HL-60 (cell line): Measurements from ENCODE around the gene CORT.

Experiments
- DNase-seq, 2 experiments: peaks; one replicate each; pipeline ENCODE4 v3.0.0-alpha.2; 2010 to 2020; ENCODE audit warnings: low read depth in 1 of 2, low spot score in 1 of 2
- H3K27ac ChIP-seq: fragments of 250-450 bp; sonication (Bioruptor Pico); replicated peaks from 2 replicates; pipeline ENCODE4 v1.5.1; 2020; ENCODE audit warnings: mild to moderate bottlenecking, moderate library complexity
- H3K27me3 ChIP-seq: fragments of 250-450 bp; sonication (Bioruptor Pico); 2 replicates; pipeline ENCODE4 v1.5.1; 2021; ENCODE audit warnings: mild to moderate bottlenecking, moderate library complexity; ENCODE audit not compliant: insufficient read depth, poor library complexity, severe bottlenecking
- H3K4me3 ChIP-seq: replicated peaks from 2 replicates; pipeline ENCODE4 v1.5.1; 2011; ENCODE audit warnings: mild to moderate bottlenecking, control low read depth, low read length; ENCODE audit not compliant: insufficient read depth
- CTCF ChIP-seq: IDR thresholded peaks from one replicate; pipeline ENCODE4 v1.5.1; 2011; ENCODE audit warnings: low read length, control low read depth, inconsistent platforms; ENCODE audit not compliant: insufficient read depth
- GABPA ChIP-seq: IDR thresholded peaks from 2 replicates; pipeline ENCODE4 v1.6.1; 2012; ENCODE audit warnings: low read depth
- POLR2AphosphoS5 ChIP-seq: IDR thresholded peaks from 2 replicates; pipeline ENCODE4 v1.6.1; 2012; ENCODE audit warnings: low read depth
- REST ChIP-seq: IDR thresholded peaks from 2 replicates; pipeline ENCODE4 v1.6.1; 2012; ENCODE audit warnings: low read depth; ENCODE audit not compliant: insufficient replicate concordance
- SPI1 ChIP-seq: IDR thresholded peaks from 2 replicates; pipeline ENCODE4 v1.6.1; 2012; ENCODE audit warnings: low read depth, mild to moderate bottlenecking, borderline replicate concordance

Gene CORT

GRCh38 chr1:10438677-10439163 is 11.1 kb upstream of the CORT start:
- no peaks in the 10 kb centered on the region for H3K27me3 ChIP-seq
- H3K4me3 ChIP-seq: no peak overlapping the region
- DNase-seq: no peak
- no peak for TF ChIP-seq POLR2AphosphoS5
- TF ChIP-seq GABPA: no peak
- no peak for TF ChIP-seq REST
- TF ChIP-seq CTCF: no peak
- TF ChIP-seq SPI1: no peak
- no peak overlapping the region for H3K27ac ChIP-seq

GRCh38 chr1:10440305-10440704 is 9.5 kb upstream of the CORT start:
- no peak for TF ChIP-seq POLR2AphosphoS5
- TF ChIP-seq REST: no peak
- no peak for TF ChIP-seq GABPA
- TF ChIP-seq SPI1: no peak
- TF ChIP-seq CTCF: no peak
- Histone ChIP-seq H3K27me3 (no peaks in the 10 kb centered on the region), H3K4me3 (no peak overlapping the region), H3K27ac (no peak overlapping the region)
- no peak for DNase-seq

GRCh38 chr1:10440794-10441193 is 9.0 kb upstream of the CORT start:
- Histone ChIP-seq H3K27ac (no peak overlapping the region), H3K4me3 (no peak overlapping the region), H3K27me3 (no peaks in the 10 kb centered on the region)
- DNase-seq: no peak
- TF ChIP-seq SPI1 (no peak), CTCF (no peak), REST (no peak), POLR2AphosphoS5 (no peak), GABPA (no peak)
